ENCODE results near the gene PEX16.

PEX16 gene

GRCh38 chr11:45917623-45918330, at the start of gene PEX16:
Gene PEX16 (minus strand): TSS chr11:45917877. CDS start chr11:45917811, 66 bp downstream.
- in situ Hi-C loops (cut with HindIII; ENCODE audit: low sequenced_read_pairs): no loop called here

DNA sequence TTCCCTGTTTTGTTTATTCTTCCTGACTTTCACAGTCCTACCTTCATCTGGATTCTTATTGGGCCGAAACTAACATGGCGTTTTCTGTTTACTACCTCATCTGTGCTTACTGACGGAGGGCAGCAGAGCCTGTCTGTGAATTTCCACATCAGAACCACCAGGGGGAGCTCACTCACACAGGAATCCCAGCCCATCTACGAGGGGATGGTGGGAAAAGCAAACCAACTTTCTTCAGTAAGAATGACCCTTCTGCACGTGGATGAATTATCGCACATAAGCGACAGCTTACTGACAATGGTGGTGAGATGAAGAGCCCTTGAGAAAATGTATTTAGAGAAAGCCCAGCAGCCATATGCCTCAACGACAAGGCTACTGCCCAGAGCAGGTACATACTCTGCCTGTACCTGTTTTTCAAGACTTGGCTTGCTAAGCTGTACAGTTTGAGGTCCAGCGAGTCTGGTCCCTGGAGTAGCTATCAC, 47.3 kb upstream of the PEX16 start:
- in situ Hi-C loops (cut with HindIII; ENCODE audit: low sequenced_read_pairs): no loop called here

DNA sequence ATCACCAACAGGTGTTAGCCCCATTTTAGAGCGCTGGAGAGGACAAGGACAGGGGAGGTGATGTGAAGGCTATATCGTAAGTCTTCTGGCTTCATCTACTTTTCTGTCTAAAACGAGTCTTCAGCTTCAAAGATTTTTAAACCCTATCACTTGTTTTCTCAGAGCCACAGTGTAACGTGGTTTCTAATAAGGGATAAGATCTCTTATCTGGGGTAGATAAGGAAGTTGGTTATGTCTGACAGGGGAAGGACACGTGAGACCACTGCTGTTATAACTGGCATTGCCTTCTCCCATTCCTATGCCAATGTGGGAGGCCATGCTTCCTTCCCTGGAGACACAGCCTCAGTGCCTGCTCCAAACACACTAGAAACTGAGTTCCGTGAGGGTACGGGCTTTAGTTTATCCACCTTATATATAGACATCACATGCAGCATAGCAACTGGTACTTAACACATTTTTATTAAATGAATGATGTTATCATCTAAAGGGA, 44.1 kb upstream of the PEX16 start:
- in situ Hi-C loops (cut with HindIII; ENCODE audit: low sequenced_read_pairs): no loop called here

DNA sequence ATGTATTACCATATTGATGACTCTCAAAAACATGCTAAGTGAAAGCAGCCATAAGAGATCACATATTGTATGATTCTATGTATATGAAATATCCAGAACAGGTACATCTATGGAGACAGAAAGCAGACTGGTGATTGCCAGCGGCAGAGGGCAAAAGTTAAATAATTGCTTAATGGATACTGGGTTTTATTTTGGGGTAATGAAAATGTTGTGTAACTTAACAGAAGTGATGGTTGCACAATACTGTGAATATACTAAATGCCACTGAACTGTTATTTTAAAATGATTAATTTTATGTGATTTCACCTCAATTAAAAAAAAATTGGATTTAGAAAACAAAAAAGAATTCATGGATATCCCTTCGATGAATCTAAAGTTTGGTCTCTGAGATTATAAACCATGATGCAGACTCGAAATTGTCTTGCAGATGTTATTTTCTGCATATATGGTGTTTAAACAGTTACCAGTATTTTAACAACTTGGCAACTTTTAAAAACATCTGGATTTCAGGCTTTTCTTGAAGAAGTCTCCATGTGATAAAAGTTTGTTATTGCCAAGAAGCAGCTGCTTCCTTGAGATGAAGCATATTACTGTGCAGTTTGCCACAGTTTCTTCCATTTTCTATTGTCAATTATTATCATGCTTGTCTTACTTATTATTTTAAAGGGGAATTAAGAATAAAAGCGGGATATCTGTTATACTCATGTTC, 42.9 kb upstream of the PEX16 start:
- in situ Hi-C loops (cut with HindIII; ENCODE audit: low sequenced_read_pairs): no loop called here

DNA sequence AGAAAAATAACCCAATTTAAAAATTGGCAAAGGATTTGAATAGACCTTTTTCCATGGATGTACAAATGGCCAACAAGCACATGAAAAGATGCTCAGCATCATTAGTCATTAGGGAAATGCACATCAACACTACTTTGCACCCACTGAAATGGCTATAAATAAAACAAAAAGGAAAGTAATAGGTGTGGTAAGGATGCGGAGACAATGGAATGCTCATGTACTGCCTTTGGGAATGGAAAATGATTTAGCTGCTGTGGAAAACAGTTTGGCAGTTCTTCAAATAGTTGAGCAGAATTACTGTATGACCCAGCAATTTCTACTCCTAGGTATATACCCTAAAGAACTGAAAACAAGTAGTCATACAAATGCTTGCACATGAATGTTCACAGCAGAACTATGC, 42.2 kb upstream of the PEX16 start:
- in situ Hi-C loops (cut with HindIII; ENCODE audit: low sequenced_read_pairs): no loop called here

GRCh38 chr11:45949992-45950407, 32.3 kb upstream of the PEX16 start:
- in situ Hi-C loops (cut with HindIII; ENCODE audit: low sequenced_read_pairs): no loop called here

GRCh38 chr11:45948356-45948755, 30.7 kb upstream of the PEX16 start:
- in situ Hi-C loops (cut with HindIII; ENCODE audit: low sequenced_read_pairs): no loop called here

- in situ Hi-C loops (cut with HindIII; ENCODE audit: low sequenced_read_pairs): no loop called here
These were observed 30.2 kb upstream of the PEX16 start for GRCh38 chr11:45947885-45948284.

GRCh38 chr11:45945397-45945999, 27.8 kb upstream of the PEX16 start:
- in situ Hi-C loops (cut with HindIII; ENCODE audit: low sequenced_read_pairs): no loop called here

GRCh38 chr11:45942381-45942780, 24.7 kb upstream of the PEX16 start:
- in situ Hi-C loops (cut with HindIII; ENCODE audit: low sequenced_read_pairs): loop anchor here (5.0 kb wide), 1 partner anchor 65 kb away; no protein-coding TSS in a partner anchor

DNA sequence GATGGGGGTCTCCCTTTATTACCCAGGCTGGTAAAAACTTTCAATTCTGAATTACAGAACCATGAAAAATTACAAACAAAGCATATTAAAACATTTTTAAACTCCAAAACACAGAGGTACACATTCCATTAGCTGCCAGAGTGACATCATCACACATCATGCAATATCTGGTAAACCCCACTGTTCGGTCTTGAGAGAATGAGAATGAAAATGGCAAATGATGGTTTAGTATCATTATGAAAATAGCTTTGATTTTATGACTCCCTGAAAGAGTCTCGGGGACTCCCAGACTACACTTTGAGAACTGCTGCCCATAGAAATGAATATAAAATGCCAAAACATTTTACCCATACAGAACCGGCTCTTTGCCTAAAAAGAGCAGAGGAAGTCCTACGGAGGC, 23.6 kb upstream of the PEX16 start:
- in situ Hi-C loops (cut with HindIII; ENCODE audit: low sequenced_read_pairs): loop anchor here (5.0 kb wide), 1 partner anchor 64 kb away; no protein-coding TSS in a partner anchor

GRCh38 chr11:45939836-45940235, 22.2 kb upstream of the PEX16 start:
- in situ Hi-C loops (cut with HindIII; ENCODE audit: low sequenced_read_pairs): loop anchor here (5.0 kb wide), 1 partner anchor 63 kb away; no protein-coding TSS in a partner anchor

GRCh38 chr11:45937916-45938315, 20.2 kb upstream of the PEX16 start:
- in situ Hi-C loops (cut with HindIII; ENCODE audit: low sequenced_read_pairs): no loop called here

GRCh38 chr11:45936511-45937054, 18.9 kb upstream of the PEX16 start:
- in situ Hi-C loops (cut with HindIII; ENCODE audit: low sequenced_read_pairs): no loop called here

- in situ Hi-C loops (cut with HindIII; ENCODE audit: low sequenced_read_pairs): no loop called here
These were observed 17.8 kb upstream of the PEX16 start for GRCh38 chr11:45935349-45936064.

DNA sequence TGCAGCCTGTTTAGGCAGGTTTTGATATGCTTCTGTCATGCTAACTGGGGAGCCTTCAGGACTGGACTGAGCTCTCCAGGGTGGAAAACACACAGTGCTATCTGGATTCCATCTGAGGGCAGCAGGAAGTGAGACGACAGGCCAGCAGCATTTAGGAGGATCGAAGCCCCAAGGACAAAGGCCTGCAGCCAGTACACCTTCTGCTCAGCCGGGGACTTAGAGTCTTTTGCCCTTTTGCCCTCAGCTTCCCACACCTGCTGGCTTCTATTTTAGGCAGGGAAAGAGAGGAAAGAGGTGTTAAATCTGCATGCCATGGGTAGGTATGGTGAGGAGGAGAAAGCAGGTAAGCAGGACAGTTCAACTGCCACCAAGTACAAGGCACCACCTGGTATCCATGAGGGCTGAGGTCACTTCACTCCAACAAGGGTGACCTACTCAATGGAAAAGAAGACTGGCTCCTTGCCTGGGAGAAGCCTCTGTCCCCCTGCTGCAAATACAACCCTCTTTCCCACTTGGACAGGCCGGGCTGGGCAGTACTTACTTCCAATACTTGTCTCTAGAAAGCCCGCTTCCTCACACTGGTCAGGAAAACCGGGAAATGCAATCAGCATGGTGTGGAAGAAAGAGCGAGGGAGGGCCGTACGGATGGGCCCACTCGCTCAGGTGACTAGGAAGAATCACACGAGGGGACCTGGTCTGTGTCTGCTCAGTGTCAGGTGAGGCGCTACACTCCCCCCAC, 17.1 kb upstream of the PEX16 start:
- in situ Hi-C loops (cut with HindIII; ENCODE audit: low sequenced_read_pairs): no loop called here

DNA sequence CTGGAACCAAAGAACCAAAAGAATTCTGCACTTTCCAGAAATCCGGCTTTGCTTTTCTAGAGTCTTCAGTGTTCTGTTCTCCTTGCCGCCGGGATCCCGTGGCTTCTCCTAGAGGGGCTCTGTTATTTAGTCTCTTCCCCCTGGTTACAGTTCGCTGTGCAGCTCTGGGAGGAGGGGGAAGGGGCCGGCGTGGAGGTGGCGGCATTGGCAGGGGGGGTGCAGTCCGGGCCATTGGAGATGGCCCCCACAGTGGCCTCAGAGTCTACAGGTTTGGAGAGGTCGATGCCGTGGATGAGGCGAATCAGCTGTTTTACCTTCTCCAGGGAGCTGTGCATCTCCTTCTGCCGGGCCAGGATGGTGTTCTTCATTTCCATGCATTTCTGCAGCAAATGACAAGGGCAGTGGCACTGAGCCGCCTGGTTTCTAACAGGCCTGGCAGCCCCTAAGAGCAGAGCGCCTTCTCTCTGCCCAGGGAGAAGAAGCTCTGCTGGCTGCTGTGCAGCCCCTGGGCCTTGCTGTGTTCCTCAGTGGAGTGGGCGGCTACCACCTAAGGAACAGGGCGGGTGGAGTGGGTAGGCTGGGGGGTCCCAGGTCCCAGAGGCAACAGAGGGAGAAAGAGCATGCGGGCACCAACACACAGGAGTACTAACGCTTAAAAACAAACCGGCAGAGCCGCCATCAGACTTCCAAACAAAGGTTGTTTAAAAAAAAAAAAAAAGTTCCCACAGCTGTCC, 16.3 kb upstream of the PEX16 start:
- in situ Hi-C loops (cut with HindIII; ENCODE audit: low sequenced_read_pairs): no loop called here

GRCh38 chr11:45933131-45933831, 15.6 kb upstream of the PEX16 start:
- in situ Hi-C loops (cut with HindIII; ENCODE audit: low sequenced_read_pairs): no loop called here

- in situ Hi-C loops (cut with HindIII; ENCODE audit: low sequenced_read_pairs): no loop called here
These were observed 14.5 kb upstream of the PEX16 start for GRCh38 chr11:45932217-45932616.
